Measurements from ENCODE around the gene TRPM8.
"Not testable (repeated sequence)": the region's sequence is repeated elsewhere in the genome, so short reads cannot be mapped to it uniquely, and the experiment has no call there.

The TRPM8 gene

GRCh38 chr2:233917116-233917515, at the start of gene TRPM8:
TRPM8 (plus strand) TSS chr2:233917373; CDS start chr2:233926538, 9,165 bp downstream.
- no peak for DNase-seq

- peak; percentile 55 for DNase-seq
Measured at GRCh38 chr2:233867993-233868532, 49.1 kb upstream of the TRPM8 start, which contains the start of gene MSL3B. MSL3B (minus strand) TSS chr2:233868386.

DNA sequence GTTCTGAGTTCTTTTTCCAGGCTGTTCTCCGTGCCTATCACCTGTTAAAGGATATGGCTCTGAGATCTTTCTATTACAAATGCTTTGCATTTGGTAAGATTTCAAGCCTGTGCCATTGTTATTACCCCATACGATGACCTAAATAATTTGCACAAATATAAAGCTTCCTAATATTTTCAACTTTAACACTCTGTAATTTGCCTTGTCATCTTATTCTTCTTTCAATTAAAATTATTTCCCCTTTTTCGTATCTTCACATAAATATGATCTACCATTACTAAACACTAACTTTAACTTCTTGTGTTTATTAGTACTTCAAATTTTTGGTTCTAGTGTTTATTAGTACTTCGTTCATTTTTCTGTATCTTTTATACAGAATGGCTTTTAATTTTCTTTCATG, 45.7 kb upstream of the TRPM8 start:
- no peak for DNase-seq

- DNase-seq: not testable (repeated sequence)
Measured at GRCh38 chr2:233872125-233872524, 45.0 kb upstream of the TRPM8 start.

DNA sequence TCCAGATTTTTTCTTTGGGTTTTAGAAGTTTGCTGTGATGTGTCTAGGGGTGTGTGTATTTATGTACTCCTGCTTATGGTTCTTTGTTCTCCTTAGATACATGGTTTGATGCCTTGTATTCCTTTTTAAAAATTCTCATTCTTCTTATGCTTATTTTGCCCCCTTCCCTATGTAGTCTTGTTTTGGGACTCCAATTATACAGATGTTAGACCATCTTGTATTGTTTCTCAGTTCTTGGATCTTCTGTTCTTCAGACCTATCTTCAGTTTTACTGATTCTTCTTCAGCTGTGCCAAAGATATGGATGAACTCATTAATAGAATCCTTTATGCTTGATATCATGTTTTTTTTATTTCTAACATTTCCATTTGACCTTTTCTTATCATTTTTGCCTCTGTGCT, 34.8 kb upstream of the TRPM8 start:
- DNase-seq: no peak

DNA sequence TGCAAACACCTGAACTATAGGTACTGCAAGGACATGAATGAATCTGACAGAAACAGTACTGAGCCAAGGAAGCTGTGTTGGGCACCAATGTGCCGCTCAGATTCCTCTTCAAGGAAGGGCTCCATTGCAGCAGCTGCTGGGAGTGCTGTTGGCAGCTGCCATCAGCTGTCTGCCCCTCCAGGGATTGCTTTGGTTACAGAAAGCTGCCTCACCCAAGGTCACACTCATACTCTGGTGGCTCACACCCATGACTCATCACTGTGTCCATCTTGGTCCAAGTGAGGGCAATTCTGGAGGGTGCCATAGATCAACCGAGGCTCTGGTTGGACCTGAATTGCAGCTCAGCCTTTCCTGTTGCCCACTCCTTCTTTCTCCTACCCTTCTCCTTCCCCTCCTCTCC, 24.4 kb upstream of the TRPM8 start:
- no peak for DNase-seq

DNA sequence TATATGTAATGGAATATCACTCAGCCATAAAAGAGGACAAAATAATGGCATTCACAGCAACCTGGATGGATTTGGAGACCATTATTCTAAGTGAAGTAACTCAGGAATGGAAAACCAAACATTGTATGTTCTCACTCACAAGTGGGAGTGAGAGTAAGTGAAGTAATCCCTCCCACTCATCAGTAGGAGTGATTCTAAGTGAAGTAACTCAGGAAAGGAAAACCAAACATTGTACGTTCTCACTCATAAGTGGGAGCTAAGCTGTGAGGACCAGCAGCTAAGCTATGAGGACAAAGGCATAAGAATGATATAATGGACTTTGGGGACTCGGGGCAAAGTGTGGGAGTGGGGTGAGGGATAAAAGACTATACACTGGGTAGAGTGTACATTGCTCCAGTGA, 20.9 kb upstream of the TRPM8 start:
- DNase-seq: not testable (repeated sequence)

GRCh38 chr2:233901367-233901766, 15.8 kb upstream of the TRPM8 start:
- no peak for DNase-seq

DNA sequence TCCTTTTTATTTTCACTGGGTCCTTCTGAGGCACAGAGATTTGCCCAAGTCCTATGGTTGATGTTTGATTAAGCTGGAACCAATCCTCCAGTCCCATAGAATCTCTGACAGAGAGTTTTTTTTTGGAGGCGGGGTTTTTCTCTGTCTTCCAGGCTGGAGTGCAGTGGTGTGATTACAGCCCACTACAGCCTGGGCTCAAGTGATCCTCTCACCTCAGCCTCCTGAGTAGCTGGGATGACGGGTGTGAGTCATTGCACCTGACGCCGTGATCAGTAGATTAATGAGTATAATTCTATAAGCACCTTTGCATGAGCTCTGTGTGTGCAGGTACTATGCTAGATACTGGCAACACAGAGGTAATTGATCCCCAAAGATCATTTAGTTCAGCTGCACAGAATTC, 15.3 kb upstream of the TRPM8 start:
- no peak for DNase-seq

DNA sequence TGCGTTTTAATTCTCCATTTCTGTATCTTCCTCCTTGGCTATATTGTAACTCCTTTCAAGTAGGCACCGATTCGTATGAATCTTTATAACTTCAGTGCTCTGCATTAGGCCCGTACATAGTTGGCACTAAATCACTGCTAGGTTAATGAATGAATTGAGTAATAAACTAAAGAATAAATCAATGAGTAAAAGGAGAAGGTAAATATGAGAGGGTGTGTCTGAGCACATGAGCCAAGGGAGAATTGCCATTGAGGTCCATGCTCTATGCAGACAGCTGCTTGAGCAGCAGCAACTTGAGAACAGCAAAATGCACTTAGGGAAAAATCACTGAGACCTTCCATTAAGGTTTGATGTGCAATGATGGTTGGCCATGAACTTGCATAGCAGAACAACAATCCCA, 11.2 kb upstream of the TRPM8 start:
- DNase-seq: no peak

GRCh38 chr2:233907627-233908026, 9.5 kb upstream of the TRPM8 start:
- DNase-seq: no peak

GRCh38 chr2:233912691-233913423, 4.3 kb upstream of the TRPM8 start:
- DNase-seq: peak; percentile 59

DNA sequence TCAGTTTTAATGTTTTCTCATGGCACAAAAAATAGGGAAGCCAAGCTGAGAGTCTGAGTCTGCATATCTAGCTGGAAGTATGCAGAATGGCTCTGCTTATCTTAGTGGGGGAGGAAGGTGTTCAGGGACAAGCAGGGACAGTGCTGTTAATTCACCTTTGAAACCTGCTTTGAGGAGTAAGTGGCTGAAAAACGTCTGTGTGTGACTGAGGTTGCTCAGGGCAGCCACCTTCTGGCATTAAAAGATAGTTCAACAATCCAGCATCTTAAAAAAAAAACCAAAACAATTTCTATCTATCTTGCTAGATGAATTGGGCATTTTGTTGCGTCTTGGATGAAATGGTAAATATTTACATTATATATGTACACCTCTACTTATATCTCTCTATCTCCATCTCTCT, 2.0 kb upstream of the TRPM8 start:
- no peak for DNase-seq

GRCh38 chr2:233919319-233919718, 2.1 kb downstream of the TRPM8 start:
- DNase-seq: no peak

DNA sequence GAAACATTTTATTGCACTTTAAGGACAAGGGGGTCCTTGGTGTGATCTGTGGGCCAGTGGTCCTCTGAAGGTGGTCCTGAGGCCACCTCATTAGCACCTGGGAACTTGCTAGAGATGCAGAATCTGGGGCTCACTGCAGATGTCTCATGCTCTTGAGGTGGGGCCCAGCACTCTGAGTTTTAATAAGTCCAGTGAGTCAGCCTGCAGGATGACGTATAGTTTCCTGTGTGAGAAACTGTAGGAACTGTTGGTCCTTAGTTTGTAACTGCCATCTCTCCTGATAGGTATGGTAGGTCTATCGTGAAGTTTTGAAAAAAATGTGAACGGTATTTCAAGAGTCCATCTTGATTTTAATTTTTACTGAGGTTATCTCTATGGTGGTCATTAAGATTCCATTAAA, 2.8 kb downstream of the TRPM8 start:
- no peak for DNase-seq

DNA sequence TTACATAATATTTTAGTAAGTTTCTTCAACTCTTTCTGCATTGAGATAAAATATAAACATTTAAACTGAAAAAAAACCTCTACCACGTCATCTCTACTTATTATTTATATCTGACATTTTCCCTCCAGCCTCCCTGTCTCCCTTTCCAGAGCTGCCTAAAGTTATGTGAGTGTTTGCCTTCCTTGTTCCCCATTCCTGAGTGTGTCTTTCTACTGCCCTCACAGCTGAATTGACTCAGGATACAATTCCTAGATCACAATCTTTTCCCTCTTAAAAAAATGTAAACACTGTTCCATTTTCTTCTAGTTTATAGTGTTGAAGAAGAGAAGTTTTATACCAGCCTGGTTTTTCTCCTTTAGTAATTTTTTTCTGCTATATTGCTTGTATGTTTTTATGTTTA, 5.3 kb downstream of the TRPM8 start:
- DNase-seq: no peak

DNA sequence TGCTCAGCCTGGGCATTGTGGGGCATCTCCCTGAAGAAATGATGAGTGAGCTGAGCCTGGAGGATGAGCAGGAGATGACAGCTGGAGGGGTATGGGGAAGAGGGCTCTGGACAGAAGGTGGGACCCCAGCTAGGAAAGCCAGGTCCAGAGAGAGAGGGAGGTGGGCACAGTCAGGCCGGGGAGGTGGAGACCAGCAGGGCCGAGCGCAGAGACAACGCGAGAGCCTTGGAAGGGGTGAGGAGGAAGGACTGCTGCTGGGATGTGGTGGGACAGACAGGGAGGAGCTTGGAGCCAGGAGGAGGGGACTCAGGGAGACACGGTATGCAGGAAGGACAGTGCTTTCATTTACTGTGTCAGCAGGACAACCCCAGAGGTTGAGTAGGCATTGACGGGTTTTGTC, 8.2 kb downstream of the TRPM8 start:
- DNase-seq: no peak

DNA sequence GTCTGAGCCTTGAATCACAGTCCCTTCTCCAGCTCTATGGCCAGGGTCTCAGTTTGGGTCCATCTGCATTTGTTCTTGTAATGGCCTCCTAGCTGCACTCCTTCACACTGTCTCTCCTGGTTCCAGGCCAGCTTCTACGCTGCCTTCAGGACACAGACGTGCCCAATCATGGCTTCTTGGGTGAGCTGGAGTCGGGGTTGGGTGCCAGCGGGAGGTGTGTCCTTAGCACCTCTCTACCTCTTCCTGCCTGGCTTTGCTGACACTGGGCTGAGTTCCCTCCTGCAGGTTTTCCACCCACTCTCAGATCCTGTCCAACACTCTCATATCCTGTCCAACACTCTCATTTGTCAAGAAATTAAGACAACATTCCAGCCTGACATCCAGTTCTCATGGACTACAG, 9.6 kb downstream of the TRPM8 start:
- no peak for DNase-seq

GRCh38 chr2:233928594-233929351, 11.6 kb downstream of the TRPM8 start:
- DNase-seq: no peak

DNA sequence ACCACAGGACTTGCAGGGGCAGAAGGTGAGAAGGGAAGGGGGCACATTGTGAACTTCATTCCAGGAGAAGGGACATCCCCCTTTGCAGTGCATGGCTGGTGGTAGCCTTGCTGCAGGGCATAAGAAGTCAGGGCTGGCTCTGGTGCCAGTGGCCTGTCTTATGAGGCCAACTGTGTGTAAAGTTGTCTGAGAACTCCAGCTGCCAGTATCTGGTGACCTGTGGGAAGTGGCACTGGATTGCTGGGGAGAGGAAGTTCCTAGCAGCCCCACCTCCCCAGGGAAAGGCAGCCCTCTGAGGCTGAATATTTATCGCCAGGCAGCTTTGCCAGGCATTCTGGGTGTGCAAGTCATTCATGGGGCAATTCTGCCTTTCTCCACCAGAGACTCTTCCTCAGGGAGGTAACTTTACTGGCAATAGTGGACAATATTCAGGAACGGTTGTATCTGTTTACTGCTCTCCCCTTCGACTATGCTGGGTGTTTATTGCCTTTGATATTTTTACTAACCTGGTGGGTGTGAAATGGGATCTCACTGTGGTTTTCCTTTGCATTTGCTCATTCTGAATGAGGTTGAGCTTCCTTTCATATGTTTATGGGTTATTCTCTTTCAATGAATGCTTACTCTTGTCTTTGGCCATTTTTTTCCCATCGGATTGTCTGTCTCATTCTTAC, 12.3 kb downstream of the TRPM8 start:
- DNase-seq: no peak

- no peak for DNase-seq
Measured at GRCh38 chr2:233934524-233934923, 17.4 kb downstream of the TRPM8 start.

- no peak for DNase-seq
Measured at GRCh38 chr2:233935426-233935825, 18.3 kb downstream of the TRPM8 start.

DNA sequence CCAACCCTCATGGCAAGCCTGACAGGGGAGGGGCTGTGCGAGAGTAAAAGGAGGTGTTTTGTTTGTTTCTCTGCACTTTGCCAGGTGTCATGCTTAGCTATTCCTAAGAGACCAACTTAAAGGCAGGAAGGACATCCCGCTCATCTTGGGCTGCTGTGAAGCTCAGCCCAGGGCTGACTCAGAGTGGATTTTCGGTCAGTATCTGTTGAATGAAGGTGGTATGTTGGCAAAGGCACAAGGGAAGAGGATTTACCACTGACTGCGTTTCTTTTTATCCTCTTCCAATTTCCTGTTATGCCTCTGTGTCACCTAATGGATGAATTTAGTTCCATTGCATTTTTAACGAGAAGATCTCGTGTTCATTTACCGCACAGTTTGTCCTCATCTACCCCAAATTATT, 18.9 kb downstream of the TRPM8 start:
- no peak for DNase-seq

Data from right forelimb (tissue), 1 donor.